HepG2 (cell line): ENCODE data around the gene DNMBP. TPM values are rescaled to one million over a fixed set of nuclear protein-coding genes. Genes with fewer than 3 reads are reported as not detected.

Experiments
- ASH2L ChIP-seq: fragments of 300-600, 200-600 bp; sonication (generic); IDR thresholded peaks from 2 replicates; pipeline ENCODE4 v1.7.0; 2017; ENCODE audit warnings: low read depth, mild to moderate bottlenecking, moderate library complexity, mixed read lengths, low read length; ENCODE audit not compliant: insufficient read length
- EHMT2 ChIP-seq: fragments of 200-600 bp; sonication (generic); IDR thresholded peaks from 2 replicates; pipeline ENCODE4 v1.7.0; 2017; ENCODE audit warnings: antibody characterized with exemption, low read depth, low read length, borderline replicate concordance
- ELF1 ChIP-seq: sonication (generic); formaldehyde crosslinking; IDR thresholded peaks from 2 replicates; pipeline ENCODE4 v1.4.0; 2020; ENCODE audit warnings: missing genetic modification reagents
- ERF ChIP-seq: IDR thresholded peaks from 2 replicates; pipeline ENCODE4 v1.6.1; 2018; ENCODE audit warnings: missing biosample characterization, missing genetic modification reagents
- GABPA ChIP-seq, 2 experiments: IDR thresholded peaks; 2 replicates each; pipeline ENCODE4 v1.6.1; 2011 to 2016; ENCODE audit warnings: low read depth in 2 of 2, low read length in 1 of 2, missing biosample characterization in 1 of 2, missing genetic modification characterization in 1 of 2
- IRF2 ChIP-seq: IDR thresholded peaks from 2 replicates; pipeline ENCODE4 v1.6.1; 2018; ENCODE audit warnings: missing genetic modification reagents, missing compliant biosample characterization
- MAF1 ChIP-seq: sonication (generic); formaldehyde crosslinking; IDR thresholded peaks from 2 replicates; pipeline ENCODE4 v1.5.0; 2020; ENCODE audit warnings: missing genetic modification reagents, borderline replicate concordance
- PATZ1 ChIP-seq: sonication (generic); formaldehyde crosslinking; IDR thresholded peaks from 2 replicates; pipeline ENCODE4 v1.4.0; 2020; ENCODE audit warnings: missing genetic modification reagents
- RFXANK ChIP-seq: IDR thresholded peaks from 2 replicates; pipeline ENCODE4 v1.6.1; 2016
- TEAD2 ChIP-seq: sonication (generic); formaldehyde crosslinking; IDR thresholded peaks from 2 replicates; pipeline ENCODE4 v1.9.0; 2021; ENCODE audit warnings: missing genetic modification reagents
- ZBTB7B ChIP-seq: sonication (generic); formaldehyde crosslinking; IDR thresholded peaks from 2 replicates; pipeline ENCODE4 v1.4.0; 2020; ENCODE audit warnings: missing genetic modification reagents
- ZNF709 ChIP-seq: sonication (generic); formaldehyde crosslinking; IDR thresholded peaks from 2 replicates; pipeline ENCODE4 v1.5.0; 2020; ENCODE audit warnings: mild to moderate bottlenecking, missing genetic modification reagents
- polyA plus RNA-seq, 8 experiments: library from polyadenylated mRNA; depleted of rRNA in 3 of 8; stranded (reverse) in 7 of 8; unstranded in 1 of 8; fragments of >200 nt; fragmentation: Illumina TruSeq in 4 of 8; extraction: Trizol in 4 of 8; gene quantifications; 2 replicates each; pipeline versions ENCODE4 v1.2.1 to v1.2.3, GENCODE V29; 2011 to 2016; ENCODE audit warnings: low read depth in 4 of 8, missing spikeins in 1 of 8, mixed read lengths in 1 of 8; ENCODE audit not compliant: insufficient read depth in 1 of 8
- total RNA-seq, 5 experiments: library from RNA; depleted of rRNA; stranded (reverse); fragments of >200 nt; fragmentation: Illumina TruSeq; extraction: Trizol; gene quantifications; 2 replicates each; pipeline ENCODE4 v1.2.3, GENCODE V29; 2016; ENCODE audit warnings: low read depth in 1 of 5
- TF ChIP-seq, protein P1 (sequence below): IDR thresholded peaks from 2 replicates; pipeline ENCODE4 v1.6.1; 2018; ENCODE audit warnings: missing genetic modification reagents, mild to moderate bottlenecking, missing compliant biosample characterization
- TF ChIP-seq, protein P2 (sequence below): sonication (generic); formaldehyde crosslinking; IDR thresholded peaks from 2 replicates; pipeline ENCODE4 v1.8.0; 2022; ENCODE audit warnings: mild to moderate bottlenecking, missing genetic modification reagents, moderate library complexity
- TF ChIP-seq, protein P3 (sequence below): sonication (generic); formaldehyde crosslinking; IDR thresholded peaks from 2 replicates; pipeline ENCODE4 v1.4.0; 2020; ENCODE audit warnings: low read depth, missing genetic modification reagents
- TF ChIP-seq, protein P4 (sequence below): sonication (generic); formaldehyde crosslinking; IDR thresholded peaks from 2 replicates; pipeline ENCODE4 v1.9.0; 2022; ENCODE audit warnings: missing genetic modification reagents, mild to moderate bottlenecking, borderline replicate concordance

DNMBP gene
- total and polyA plus RNA-seq, 2 of the 13 experiments (the other 11 are each of a cell fraction or from before 2014, with no cell fraction given): 3.6 to 6.3 TPM

GRCh38 chr10:100038561-100039071, 28.9 kb upstream of the DNMBP start (continued):
- TF ChIP-seq, protein P1, sequence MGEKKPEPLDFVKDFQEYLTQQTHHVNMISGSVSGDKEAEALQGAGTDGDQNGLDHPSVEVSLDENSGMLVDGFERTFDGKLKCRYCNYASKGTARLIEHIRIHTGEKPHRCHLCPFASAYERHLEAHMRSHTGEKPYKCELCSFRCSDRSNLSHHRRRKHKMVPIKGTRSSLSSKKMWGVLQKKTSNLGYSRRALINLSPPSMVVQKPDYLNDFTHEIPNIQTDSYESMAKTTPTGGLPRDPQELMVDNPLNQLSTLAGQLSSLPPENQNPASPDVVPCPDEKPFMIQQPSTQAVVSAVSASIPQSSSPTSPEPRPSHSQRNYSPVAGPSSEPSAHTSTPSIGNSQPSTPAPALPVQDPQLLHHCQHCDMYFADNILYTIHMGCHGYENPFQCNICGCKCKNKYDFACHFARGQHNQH (CRISPR knock-in tag): no peak
- TF ChIP-seq, protein P2, sequence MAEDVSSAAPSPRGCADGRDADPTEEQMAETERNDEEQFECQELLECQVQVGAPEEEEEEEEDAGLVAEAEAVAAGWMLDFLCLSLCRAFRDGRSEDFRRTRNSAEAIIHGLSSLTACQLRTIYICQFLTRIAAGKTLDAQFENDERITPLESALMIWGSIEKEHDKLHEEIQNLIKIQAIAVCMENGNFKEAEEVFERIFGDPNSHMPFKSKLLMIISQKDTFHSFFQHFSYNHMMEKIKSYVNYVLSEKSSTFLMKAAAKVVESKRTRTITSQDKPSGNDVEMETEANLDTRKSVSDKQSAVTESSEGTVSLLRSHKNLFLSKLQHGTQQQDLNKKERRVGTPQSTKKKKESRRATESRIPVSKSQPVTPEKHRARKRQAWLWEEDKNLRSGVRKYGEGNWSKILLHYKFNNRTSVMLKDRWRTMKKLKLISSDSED (CRISPR knock-in tag): no peak
- TF ChIP-seq IRF2 (CRISPR knock-in tag) (peak; percentile 29; the same call in 1 of the 2 replicates), PATZ1 (CRISPR knock-in tag) (peak; percentile 15; the same call in 1 of the 2 replicates), ZNF709 (CRISPR knock-in tag) (0 out of 2 replicates have a peak, but pooled peaks have one; percentile 68), MAF1 (CRISPR knock-in tag) (no peak), RFXANK (CRISPR knock-in tag) (0 out of 2 replicates have a peak, but pooled peaks have one; percentile 31), ZBTB7B (CRISPR knock-in tag) (0 out of 2 replicates have a peak, but pooled peaks have one; percentile 52), ELF1 (0 out of 2 replicates have a peak, but pooled peaks have one; percentile 28), GABPA (IDR thresholded peaks at IDR 0.05; ENCODE audit: low read depth, low read length) (no peak), GABPA (CRISPR knock-in tag; IDR thresholded peaks at IDR 0.05; ENCODE audit: low read depth) (peak; percentile 54), ASH2L (peak; percentile 70), ERF (peak; percentile 65; the same call in 1 of the 2 replicates), EHMT2 (peak; percentile 84; the same call in 1 of the 2 replicates), TEAD2 (no peak)
- TF ChIP-seq, protein P3, sequence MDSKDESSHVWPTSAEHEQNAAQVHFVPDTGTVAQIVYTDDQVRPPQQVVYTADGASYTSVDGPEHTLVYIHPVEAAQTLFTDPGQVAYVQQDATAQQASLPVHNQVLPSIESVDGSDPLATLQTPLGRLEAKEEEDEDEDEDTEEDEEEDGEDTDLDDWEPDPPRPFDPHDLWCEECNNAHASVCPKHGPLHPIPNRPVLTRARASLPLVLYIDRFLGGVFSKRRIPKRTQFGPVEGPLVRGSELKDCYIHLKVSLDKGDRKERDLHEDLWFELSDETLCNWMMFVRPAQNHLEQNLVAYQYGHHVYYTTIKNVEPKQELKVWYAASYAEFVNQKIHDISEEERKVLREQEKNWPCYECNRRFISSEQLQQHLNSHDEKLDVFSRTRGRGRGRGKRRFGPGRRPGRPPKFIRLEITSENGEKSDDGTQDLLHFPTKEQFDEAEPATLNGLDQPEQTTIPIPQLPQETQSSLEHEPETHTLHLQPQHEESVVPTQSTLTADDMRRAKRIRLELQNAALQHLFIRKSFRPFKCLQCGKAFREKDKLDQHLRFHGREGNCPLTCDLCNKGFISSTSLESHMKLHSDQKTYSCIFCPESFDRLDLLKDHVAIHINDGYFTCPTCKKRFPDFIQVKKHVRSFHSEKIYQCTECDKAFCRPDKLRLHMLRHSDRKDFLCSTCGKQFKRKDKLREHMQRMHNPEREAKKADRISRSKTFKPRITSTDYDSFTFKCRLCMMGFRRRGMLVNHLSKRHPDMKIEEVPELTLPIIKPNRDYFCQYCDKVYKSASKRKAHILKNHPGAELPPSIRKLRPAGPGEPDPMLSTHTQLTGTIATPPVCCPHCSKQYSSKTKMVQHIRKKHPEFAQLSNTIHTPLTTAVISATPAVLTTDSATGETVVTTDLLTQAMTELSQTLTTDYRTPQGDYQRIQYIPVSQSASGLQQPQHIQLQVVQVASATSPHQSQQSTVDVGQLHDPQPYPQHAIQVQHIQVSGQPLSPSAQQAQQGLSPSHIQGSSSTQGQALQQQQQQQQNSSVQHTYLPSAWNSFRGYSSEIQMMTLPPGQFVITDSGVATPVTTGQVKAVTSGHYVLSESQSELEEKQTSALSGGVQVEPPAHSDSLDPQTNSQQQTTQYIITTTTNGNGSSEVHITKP: 0 out of 2 replicates have a peak, but pooled peaks have one; percentile 15
- TF ChIP-seq, protein P4, sequence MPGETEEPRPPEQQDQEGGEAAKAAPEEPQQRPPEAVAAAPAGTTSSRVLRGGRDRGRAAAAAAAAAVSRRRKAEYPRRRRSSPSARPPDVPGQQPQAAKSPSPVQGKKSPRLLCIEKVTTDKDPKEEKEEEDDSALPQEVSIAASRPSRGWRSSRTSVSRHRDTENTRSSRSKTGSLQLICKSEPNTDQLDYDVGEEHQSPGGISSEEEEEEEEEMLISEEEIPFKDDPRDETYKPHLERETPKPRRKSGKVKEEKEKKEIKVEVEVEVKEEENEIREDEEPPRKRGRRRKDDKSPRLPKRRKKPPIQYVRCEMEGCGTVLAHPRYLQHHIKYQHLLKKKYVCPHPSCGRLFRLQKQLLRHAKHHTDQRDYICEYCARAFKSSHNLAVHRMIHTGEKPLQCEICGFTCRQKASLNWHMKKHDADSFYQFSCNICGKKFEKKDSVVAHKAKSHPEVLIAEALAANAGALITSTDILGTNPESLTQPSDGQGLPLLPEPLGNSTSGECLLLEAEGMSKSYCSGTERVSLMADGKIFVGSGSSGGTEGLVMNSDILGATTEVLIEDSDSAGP (CRISPR knock-in tag): peak; percentile 29; the same call in 1 of the 2 replicates
